T-helper 17 cell (primary cell): ENCODE results near the gene MKNK2. TPM values are rescaled to one million over a fixed set of nuclear protein-coding genes. Genes with fewer than 3 reads are reported as not detected.

Experiments used
- ATAC-seq: fragments of 150-1000 bp; cut with Tn5 transposase; 2 replicates; pipeline ENCODE4 v1.10.0; 2021; ENCODE audit warnings: mild to moderate bottlenecking, moderate library complexity
- DNase-seq, 3 donors: peaks; one replicate each; pipeline versions ENCODE4 v3.0.0 to v3.0.0-alpha.2; 2020 to 2021
- H3K9me3 ChIP-seq: one replicate; pipeline ENCODE4 v1.7.0; 2013; ENCODE audit warnings: low read length, mild to moderate bottlenecking; ENCODE audit not compliant: control insufficient read depth, poor library complexity, severe bottlenecking
- H3K27ac Mint-ChIP-seq: one replicate; pipeline ENCODE4 v1.8.0; 2022; ENCODE audit warnings: mild to moderate bottlenecking, moderate library complexity, mixed read lengths
- H3K27me3 Mint-ChIP-seq: one replicate; pipeline ENCODE4 v1.8.0; 2022; ENCODE audit warnings: mixed read lengths
- H3K36me3 Mint-ChIP-seq: one replicate; pipeline ENCODE4 v1.8.0; 2022; ENCODE audit warnings: low read depth, mixed read lengths
- H3K4me1 Mint-ChIP-seq: one replicate; pipeline ENCODE4 v1.8.0; 2022; ENCODE audit warnings: mild to moderate bottlenecking, mixed read lengths
- H3K4me3 Mint-ChIP-seq: one replicate; pipeline ENCODE4 v1.8.0; 2022; ENCODE audit warnings: mild to moderate bottlenecking, moderate library complexity, mixed read lengths
- total RNA-seq, 4 donors: library from RNA in 2 of 4; stranded (reverse) in 2 of 4; gene quantifications; one replicate each; pipeline ENCODE4 v1.2.3 and lab custom pipeline; 2022 to 2026

Gene MKNK2
- total RNA-seq, 2 donors from 2014 or later: 256 to 288 TPM

DNA sequence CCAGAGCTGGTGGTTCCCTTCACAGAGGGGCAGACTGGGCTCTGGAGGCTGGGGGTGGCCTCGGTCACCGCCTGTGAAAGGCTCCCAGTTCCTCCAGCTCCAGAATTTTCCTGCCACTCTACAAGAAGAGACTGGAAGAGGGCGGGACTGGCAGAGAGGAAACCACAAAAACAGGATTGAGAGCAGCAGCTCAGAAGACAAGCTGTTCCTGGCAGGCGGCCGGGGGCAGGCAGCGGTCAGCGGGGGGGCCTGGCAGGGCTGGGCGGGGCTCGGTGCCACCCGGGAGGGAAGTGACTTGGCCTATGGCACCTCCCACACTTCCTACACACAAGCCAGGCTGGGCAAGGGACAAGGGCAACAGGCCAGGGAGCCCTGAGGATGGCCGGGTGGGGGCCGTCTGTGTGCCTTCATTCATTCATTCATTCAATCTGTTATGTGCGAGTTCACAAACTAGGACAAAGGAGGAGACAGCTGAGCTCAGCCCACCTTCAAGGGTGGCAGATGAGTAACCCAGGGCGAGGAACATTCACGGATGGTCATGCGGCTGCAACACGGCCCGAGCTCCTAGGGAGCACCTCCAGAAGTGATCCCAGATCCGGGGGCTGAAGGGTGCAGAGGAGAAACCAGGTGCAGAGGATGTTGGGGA is 18.6 kb downstream of the MKNK2 start:
- peaks cover 19% of the 10 kb centered on the region for H3K4me1 Mint-ChIP-seq
- ATAC-seq (peak; percentile 55), DNase-seq (peak in 2 of 3 donors; percentile 43)
- H3K4me3 Mint-ChIP-seq: peak overlapping the region; percentile 87
- H3K27ac Mint-ChIP-seq: peak overlapping the region; percentile 95
- no peaks in the 10 kb centered on the region for H3K36me3 Mint-ChIP-seq
- H3K9me3 ChIP-seq: no peaks in the 10 kb centered on the region
- no peaks in the 10 kb centered on the region for H3K27me3 Mint-ChIP-seq

GRCh38 chr19:2027361-2027760 is 23.7 kb downstream of the MKNK2 start:
- Mint-ChIP-seq H3K27me3 (no peaks in the 10 kb centered on the region), H3K4me1 (peaks cover 10% of the 10 kb centered on the region), H3K36me3 (no peaks in the 10 kb centered on the region), H3K4me3 (no peak overlapping the region), H3K27ac (no peak overlapping the region)
- ATAC-seq (no peak), DNase-seq (no peak)
- H3K9me3 ChIP-seq: no peaks in the 10 kb centered on the region

GRCh38 chr19:2026770-2027169 is 24.3 kb downstream of the MKNK2 start:
- Mint-ChIP-seq H3K4me1 (peaks cover 7% of the 10 kb centered on the region), H3K4me3 (no peak overlapping the region), H3K27ac (no peak overlapping the region), H3K27me3 (no peaks in the 10 kb centered on the region), H3K36me3 (no peaks in the 10 kb centered on the region)
- H3K9me3 ChIP-seq: no peaks in the 10 kb centered on the region
- ATAC-seq (no peak), DNase-seq (no peak)

- H3K27me3 Mint-ChIP-seq: no peaks in the 10 kb centered on the region
- no peaks in the 10 kb centered on the region for H3K36me3 Mint-ChIP-seq
- DNase-seq (no peak), ATAC-seq (no peak)
- H3K9me3 ChIP-seq: no peaks in the 10 kb centered on the region
- H3K4me1 Mint-ChIP-seq: peaks cover 9% of the 10 kb centered on the region
- H3K27ac Mint-ChIP-seq: no peak overlapping the region
- no peak overlapping the region for H3K4me3 Mint-ChIP-seq
These were observed 28.8 kb downstream of the MKNK2 start for GRCh38 chr19:2022289-2022688.

DNA sequence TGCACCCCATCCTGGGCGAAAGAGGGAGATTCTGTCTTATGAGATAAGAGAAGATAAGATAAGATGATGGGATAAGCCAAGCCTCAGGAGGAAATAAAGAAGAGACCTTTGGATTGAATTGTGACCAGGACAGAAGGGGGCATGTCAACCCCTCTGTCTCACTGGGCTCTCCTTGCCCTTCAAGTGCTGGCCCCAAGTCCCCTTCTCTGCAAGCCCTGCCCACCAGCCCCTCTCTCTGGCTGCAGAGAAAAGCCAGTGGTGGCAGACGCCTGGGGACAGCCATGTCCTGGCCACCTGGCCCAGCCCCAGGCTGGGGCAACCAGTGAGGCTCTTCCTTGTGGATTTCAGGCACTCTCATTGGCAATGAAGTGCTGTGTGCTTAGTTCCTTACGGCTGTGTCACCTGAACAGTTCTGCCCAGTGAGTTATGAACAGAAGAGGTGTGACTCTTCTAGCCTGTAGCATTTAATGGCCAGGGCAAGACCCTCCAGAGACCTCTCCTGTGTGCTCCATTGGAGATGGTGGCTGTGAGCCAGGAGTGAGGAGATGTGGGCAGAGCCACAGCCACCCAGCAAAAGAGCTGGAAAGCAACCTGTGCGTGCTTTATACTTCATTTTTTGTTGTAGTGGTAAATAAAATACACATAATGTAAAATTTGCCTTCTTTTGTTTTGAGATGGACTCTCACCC is 29.4 kb downstream of the MKNK2 start:
- H3K4me1 Mint-ChIP-seq: peaks cover 9% of the 10 kb centered on the region
- no peaks in the 10 kb centered on the region for H3K36me3 Mint-ChIP-seq
- H3K4me3 Mint-ChIP-seq: no peak overlapping the region
- H3K27me3 Mint-ChIP-seq: no peaks in the 10 kb centered on the region
- no peaks in the 10 kb centered on the region for H3K9me3 ChIP-seq
- ATAC-seq: no peak
- DNase-seq: no peak
- no peak overlapping the region for H3K27ac Mint-ChIP-seq

DNA sequence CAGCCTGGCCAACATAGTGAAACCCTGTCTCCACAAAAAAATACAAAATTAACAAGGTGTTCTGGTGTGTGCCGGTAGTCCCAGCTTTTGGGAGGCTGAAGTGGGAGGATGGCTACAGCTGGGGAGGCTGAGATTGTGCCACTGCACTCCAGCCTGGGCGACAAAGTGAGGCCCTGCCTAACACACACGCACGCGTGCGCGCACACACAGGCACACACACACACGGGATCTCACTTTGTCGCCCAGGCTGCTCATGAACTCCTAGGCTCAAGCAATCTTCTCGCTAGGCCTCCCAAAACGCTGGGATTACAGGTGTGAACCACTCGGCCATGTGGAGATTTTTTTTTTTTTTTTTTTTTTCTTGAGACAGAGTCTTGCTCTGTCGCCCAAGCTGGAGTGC is 32.3 kb downstream of the MKNK2 start:
- Mint-ChIP-seq H3K27ac (no peak overlapping the region), H3K36me3 (no peaks in the 10 kb centered on the region), H3K4me1 (peaks cover 16% of the 10 kb centered on the region), H3K27me3 (no peaks in the 10 kb centered on the region), H3K4me3 (no peak overlapping the region)
- H3K9me3 ChIP-seq: no peaks in the 10 kb centered on the region
- DNase-seq (no peak), ATAC-seq (no peak)

DNA sequence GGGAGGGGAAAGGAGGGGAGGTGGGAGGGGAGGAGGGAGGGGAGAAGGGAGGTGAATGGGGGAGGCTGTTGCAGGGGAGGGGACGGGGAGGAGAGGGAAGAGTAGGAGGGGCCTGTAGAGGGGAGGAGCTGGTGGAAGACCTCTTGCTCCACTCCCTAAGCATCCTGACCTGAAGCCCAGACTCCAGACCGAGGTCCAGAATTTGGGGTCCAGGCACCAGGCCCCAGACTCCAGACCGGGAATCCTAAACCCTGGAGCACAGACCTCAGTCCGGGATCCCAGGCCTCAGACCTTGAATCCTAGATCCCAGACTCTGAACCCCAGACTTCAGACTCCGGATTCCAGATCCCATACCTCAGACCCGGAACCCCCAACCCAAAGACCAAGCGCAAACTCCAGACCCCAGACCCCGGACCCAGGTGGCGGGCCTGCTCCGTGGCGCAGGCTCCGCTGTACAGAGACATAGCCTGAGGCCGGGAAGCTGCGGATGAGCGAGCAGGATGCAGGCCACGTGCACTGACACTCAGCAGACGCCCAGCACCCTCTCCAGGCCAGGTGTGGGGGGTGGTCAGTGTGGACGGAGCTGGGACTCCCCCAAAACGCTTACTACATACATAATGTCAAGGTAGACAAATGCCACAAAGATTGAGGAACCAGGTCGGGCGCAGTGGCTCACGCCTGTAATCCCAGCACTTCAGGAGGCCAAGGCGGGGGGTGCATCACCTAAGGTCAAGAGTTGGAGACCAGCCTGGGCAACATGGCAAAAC is 34.8 kb downstream of the MKNK2 start:
- H3K4me3 Mint-ChIP-seq: peak overlapping the region; percentile 79
- no peaks in the 10 kb centered on the region for H3K36me3 Mint-ChIP-seq
- DNase-seq (peak in 2 of 3 donors; percentile 42 to 53), ATAC-seq (peak; percentile 56)
- H3K27ac Mint-ChIP-seq: peak overlapping the region; percentile 32
- no peaks in the 10 kb centered on the region for H3K27me3 Mint-ChIP-seq
- H3K4me1 Mint-ChIP-seq: peaks cover 19% of the 10 kb centered on the region
- H3K9me3 ChIP-seq: no peaks in the 10 kb centered on the region

- DNase-seq (peak in 2 of 3 donors; percentile 45 to 52), ATAC-seq (peak; percentile 28)
- H3K4me3 Mint-ChIP-seq: peak within 1 kb of the TSS; percentile 87
- no peaks in the 10 kb centered on the region for H3K27me3 Mint-ChIP-seq
- H3K9me3 ChIP-seq: no peaks in the 10 kb centered on the region
- no peaks in the 10 kb centered on the region for H3K36me3 Mint-ChIP-seq
- peak within 1 kb of the TSS; percentile 32 for H3K27ac Mint-ChIP-seq
- H3K4me1 Mint-ChIP-seq: peaks cover 21% of the 10 kb centered on the region
These were observed 35.5 kb downstream of the MKNK2 start, which contains the start of gene BTBD2 for GRCh38 chr19:2015608-2015950. BTBD2 (minus strand) TSS chr19:2015714; CDS start chr19:2015703, 11 bp downstream.

DNA sequence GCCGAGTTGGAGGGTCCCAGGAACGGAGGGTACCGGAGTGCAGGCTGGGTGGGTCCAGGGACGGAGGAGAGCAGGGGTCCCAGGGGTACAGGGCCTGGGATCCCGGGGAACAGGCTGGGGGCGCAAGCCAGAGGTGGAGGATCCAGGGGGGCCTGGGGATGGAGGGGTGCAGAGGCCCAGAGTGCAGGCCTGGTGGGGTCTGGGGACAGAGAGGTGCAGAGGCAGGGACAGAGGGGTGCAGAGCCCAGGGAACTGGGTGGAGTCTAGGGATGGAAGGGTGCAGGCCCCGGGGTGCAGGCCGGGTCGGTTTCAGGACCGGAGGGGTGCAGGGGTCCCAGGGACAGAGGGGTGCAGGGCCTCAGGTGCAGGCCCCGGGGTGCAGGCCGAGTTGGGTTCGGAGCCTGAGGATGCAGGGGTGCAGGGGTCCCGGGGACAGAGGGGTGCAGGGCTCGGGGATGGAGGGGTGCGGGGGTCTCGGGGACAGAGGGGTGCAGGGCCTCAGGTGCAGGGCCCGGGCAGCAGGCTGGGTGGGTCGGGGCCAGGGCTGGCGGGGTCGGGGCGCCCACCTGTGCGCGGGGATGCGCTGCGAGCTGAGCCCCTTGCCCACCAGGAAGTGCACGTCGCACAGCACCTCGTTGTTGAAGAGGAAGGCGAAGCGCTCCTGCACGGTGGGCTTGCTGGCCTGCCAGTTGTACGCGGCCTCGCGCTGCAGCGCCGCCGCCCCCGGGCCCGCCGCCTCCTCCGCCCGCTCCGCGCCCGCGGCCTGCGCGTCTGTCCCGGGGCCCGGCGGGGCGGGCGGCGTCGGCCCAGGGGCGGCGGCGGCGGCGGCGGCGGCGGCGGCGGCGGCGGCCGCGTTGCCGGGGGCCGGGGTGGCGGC is 36.1 kb downstream of the MKNK2 start:
- ATAC-seq (peak; percentile 55), DNase-seq (peak in 2 of 3 donors; percentile 19 to 47)
- Mint-ChIP-seq H3K27me3 (no peaks in the 10 kb centered on the region), H3K4me3 (peak overlapping the region; percentile 87), H3K27ac (no peak overlapping the region), H3K36me3 (no peaks in the 10 kb centered on the region), H3K4me1 (peaks cover 24% of the 10 kb centered on the region)
- no peaks in the 10 kb centered on the region for H3K9me3 ChIP-seq

DNA sequence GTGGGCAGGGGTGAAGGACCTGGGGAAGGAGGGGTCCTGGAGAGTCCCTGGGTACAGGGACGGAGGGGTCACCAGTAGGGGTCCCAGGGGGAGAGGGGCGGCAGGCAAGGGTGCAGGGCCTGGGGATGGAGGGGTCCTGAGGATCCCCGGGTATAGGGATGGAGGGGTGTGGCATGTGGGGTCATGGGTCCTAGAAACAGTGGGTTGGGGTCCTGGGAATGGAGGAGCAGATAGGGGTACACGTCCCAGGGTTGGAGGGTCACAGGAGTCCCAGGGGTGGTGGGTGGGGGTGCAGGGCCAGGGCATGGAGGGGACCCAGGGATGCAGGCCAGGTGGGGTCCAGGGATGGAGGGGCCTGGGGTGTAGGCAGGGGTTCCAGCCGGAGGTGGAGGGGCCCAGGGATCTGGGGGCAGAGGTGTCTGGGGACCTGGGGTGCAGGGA is 36.9 kb downstream of the MKNK2 start:
- Mint-ChIP-seq H3K4me1 (peaks cover 21% of the 10 kb centered on the region), H3K27me3 (no peaks in the 10 kb centered on the region), H3K27ac (no peak overlapping the region), H3K4me3 (peak overlapping the region; percentile 87), H3K36me3 (no peaks in the 10 kb centered on the region)
- no peaks in the 10 kb centered on the region for H3K9me3 ChIP-seq
- no peak for ATAC-seq
- no peak for DNase-seq

- Mint-ChIP-seq H3K4me1 (peaks cover 22% of the 10 kb centered on the region), H3K27ac (no peak overlapping the region), H3K27me3 (no peaks in the 10 kb centered on the region), H3K36me3 (no peaks in the 10 kb centered on the region), H3K4me3 (peak overlapping the region; percentile 87)
- H3K9me3 ChIP-seq: no peaks in the 10 kb centered on the region
- ATAC-seq (no peak), DNase-seq (no peak)
These were observed 37.4 kb downstream of the MKNK2 start for GRCh38 chr19:2013683-2013961.

DNA sequence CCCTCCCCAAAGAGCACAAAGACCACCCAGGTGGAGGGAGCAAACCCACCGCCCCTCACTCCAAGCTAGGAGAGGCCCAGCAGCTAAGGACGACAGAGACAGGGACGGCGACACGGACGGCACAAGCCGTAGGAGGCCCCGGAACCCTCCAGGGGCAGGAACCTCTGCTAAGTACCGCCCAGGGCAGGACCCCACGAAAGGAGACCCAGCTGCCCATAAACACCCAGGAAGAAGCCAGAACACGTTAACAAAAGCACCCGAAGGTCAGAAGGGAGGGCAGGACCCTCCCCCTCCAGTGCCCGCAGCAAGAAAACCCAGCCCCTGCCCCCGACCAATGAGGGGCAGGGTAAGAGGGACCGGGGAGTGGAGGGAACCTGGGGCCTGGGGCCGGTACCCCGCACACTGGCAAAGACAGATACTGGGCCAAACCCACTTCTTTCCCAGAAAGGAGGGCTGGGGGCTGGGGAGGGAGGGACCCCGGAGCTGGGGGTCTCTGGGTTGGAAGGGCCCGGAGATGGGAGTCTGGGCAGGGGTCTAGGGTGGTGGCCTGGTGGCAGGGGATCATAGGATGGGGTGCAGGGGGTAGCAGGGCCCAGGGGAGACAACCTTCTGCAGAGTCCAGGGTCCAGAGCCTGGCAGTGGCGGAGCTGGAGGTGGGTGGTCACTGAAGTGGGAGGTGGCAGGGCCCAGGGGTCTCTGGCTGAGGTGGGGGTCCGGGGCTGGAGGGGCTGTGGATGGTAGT is 37.9 kb downstream of the MKNK2 start:
- Mint-ChIP-seq H3K36me3 (no peaks in the 10 kb centered on the region), H3K27ac (peak overlapping the region; percentile 71), H3K4me3 (peak overlapping the region; percentile 49), H3K4me1 (peaks cover 22% of the 10 kb centered on the region), H3K27me3 (no peaks in the 10 kb centered on the region)
- no peaks in the 10 kb centered on the region for H3K9me3 ChIP-seq
- ATAC-seq (no peak), DNase-seq (no peak)
